Measurements from ENCODE around the gene RPL27A. TPM values are rescaled to one million over a fixed set of nuclear protein-coding genes. Genes with fewer than 3 reads are reported as not detected.

Gene RPL27A
- total and polyA plus RNA-seq, 2 donors (not counting 3 experiments of a cell fraction or from before 2014, with no cell fraction given), result 1,303 to 1,363 TPM

- Histone ChIP-seq H3K79me2 (ENCODE audit: control insufficient read depth, insufficient read depth, low read length) (peaks cover 18% of the 10 kb centered on the region), H4K20me1 (replicated peaks; ENCODE audit: control insufficient read depth, extremely low read depth, insufficient read depth, low read length) (no peaks in the 10 kb centered on the region), H3K9me1 (replicated peaks; ENCODE audit: control insufficient read depth, extremely low read depth, insufficient read depth, low read length) (no peaks in the 10 kb centered on the region), H3K4me3 (replicated peaks in 1 of 3; ENCODE audit: insufficient read depth in 1 of 3, low read depth in 1 of 3, low read length in 3 of 3) (no peak overlapping the region), H3K4me1 (ENCODE audit: control insufficient read depth, extremely low read depth, insufficient read depth, low read length) (peaks cover 5% of the 10 kb centered on the region), H3K4me2 (ENCODE audit: insufficient read depth, low read length) (no peak overlapping the region), H3K36me3 (ENCODE audit: control insufficient read depth in 2 of 2, extremely low read depth in 1 of 2, insufficient read depth in 2 of 2, low read length in 2 of 2) (peaks cover under 1% of the 10 kb centered on the region in 2 experiments), H3K9me3 (replicated peaks; ENCODE audit: control insufficient read depth, insufficient read depth, low read length) (no peaks in the 10 kb centered on the region), H3K27me3 (ENCODE audit: control insufficient read depth in 2 of 2, insufficient read depth in 2 of 2, low read length in 2 of 2) (no peaks in the 10 kb centered on the region), H3K9ac (replicated peaks; ENCODE audit: extremely low read depth, insufficient read depth, low read length) (no peak overlapping the region), H3K27ac (ENCODE audit: insufficient read depth, low read depth, low read length) (no peak overlapping the region), H2AFZ (ENCODE audit: low read depth, low read length) (no peak overlapping the region)
- TF ChIP-seq EZH2 (IDR thresholded peaks at IDR 0.05; ENCODE audit: borderline replicate concordance, low read depth, low read length, severe bottlenecking) (no peak), GATA2 (IDR thresholded peaks at IDR 0.05; ENCODE audit: insufficient read depth, insufficient read length, low read depth, low read length) (no peak), MAX (IDR thresholded peaks at IDR 0.05; ENCODE audit: insufficient read depth, insufficient read length) (no peak), POLR2A (IDR thresholded peaks at IDR 0.05; ENCODE audit: low read depth, low read length) (no peak), MYC (IDR thresholded peaks at IDR 0.05; ENCODE audit: low read depth, low read length) (no peak), CTCF (IDR thresholded peaks at IDR 0.05; ENCODE audit: extremely low read depth in 1 of 2, insufficient read depth in 1 of 2, low read depth in 1 of 2, low read length in 2 of 2) (no peak), FOS (IDR thresholded peaks at IDR 0.05; ENCODE audit: borderline replicate concordance, insufficient read depth, low read length) (no peak), POLR2AphosphoS5 (IDR thresholded peaks at IDR 0.05; ENCODE audit: insufficient read depth, low read depth, low read length) (no peak), JUN (IDR thresholded peaks at IDR 0.05; ENCODE audit: borderline replicate concordance, insufficient read depth, insufficient read length, low read depth) (no peak)
- no peak for FAIRE-seq
- dilution Hi-C loops (cut with MboI; ENCODE audit: extremely low pct_ligation_motif_present, low sequenced_read_pairs), result no loop called here
- CTCF ChIA-PET, result interaction anchor here (0.6 to 1.7 kb wide), 4 partner anchors 129 to 488 kb away, joined by 3 read pairs; partner anchors contain the start of gene LMO1
- POLR2A ChIA-PET, result no interaction called here
- intact Hi-C loops (cut with micrococcal nuclease), result no loop called here
- BruUV-seq (replicated peaks), result no TSS peak
- no peak for DNase-seq (ENCODE audit: low read depth, low spot score)
These were observed 3.6 kb upstream of the RPL27A start for GRCh38 chr11:8679006-8679405.

All from endothelial cell of umbilical vein (primary cell).